ENCODE data around the gene UGT1A10.

DNA sequence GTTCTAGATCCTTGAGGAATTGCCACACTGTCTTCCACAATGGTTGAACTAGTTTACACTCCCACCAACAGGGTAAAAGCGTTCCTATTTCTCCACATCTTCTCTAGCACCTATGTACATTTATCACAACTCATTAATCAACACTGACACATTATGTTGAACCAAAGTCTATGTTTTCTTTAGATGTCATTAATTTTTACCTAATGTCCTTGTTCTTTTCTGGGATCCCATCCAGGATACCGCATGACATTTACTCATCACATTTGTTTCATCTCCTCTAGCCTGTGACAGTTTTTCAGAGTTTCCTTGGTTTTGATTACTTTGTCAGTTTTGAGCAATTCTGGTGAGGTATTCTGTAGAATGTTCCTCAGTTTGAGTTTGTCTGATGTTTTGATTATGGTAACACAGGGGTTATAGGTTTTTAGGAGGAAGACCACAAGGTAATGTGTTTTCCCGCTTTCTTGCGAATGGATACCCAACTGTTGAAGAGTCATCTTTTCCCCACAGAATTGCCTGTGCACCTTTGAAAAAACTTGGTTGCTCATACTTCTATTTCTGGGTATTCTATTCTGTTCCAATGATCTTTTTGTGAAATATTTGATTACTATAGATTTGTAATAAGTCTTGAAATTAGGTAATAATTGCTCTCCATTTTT, 32.5 kb downstream of the UGT1A10 start:
- TF ChIP-seq CTCF (IDR thresholded peaks at IDR 0.05) (no peak), ZFX (IDR thresholded peaks at IDR 0.05; ENCODE audit: borderline replicate concordance) (no peak)
